GM19455 (cell line): ENCODE data around the gene NDUFA7.
A peak's percentile ranks its signal among the peaks of the same experiment; 100 is the strongest.
"Not testable (repeated sequence)": the region's sequence is repeated elsewhere in the genome, so short reads cannot be mapped to it uniquely, and the experiment has no call there.

Experiments used
- ATAC-seq: cut with Tn5 transposase; IDR thresholded peaks from one replicate; pipeline ENCODE4 v1.9.1; 2021; ENCODE audit not compliant: unreplicated experiment

The NDUFA7 gene

DNA sequence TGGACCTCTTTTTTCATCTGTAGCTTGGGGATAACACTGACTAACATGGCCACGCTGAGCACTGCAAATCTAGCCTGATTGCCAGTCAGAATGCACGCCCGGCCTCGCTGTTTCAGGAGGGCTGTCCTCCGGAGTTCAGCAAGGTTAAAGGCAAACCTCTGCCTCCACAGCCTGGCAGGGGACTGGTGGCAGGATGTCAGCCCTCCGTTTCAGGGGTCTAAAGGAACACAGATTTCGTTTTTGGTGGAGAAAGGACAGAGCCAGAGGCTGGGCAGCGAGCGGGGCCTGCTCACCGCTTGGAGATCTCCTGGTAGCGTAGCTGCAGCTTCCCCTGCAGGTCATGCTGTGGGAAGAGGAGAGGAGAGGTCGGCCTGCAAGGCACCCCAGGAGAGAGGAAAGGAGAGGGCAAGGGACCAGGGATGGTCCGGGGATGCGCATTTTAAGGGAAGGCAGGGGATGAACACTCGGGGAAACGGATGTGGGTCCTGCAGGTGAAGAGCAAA is 560 bp downstream of the NDUFA7 start:
- ATAC-seq, result peak; percentile 9

DNA sequence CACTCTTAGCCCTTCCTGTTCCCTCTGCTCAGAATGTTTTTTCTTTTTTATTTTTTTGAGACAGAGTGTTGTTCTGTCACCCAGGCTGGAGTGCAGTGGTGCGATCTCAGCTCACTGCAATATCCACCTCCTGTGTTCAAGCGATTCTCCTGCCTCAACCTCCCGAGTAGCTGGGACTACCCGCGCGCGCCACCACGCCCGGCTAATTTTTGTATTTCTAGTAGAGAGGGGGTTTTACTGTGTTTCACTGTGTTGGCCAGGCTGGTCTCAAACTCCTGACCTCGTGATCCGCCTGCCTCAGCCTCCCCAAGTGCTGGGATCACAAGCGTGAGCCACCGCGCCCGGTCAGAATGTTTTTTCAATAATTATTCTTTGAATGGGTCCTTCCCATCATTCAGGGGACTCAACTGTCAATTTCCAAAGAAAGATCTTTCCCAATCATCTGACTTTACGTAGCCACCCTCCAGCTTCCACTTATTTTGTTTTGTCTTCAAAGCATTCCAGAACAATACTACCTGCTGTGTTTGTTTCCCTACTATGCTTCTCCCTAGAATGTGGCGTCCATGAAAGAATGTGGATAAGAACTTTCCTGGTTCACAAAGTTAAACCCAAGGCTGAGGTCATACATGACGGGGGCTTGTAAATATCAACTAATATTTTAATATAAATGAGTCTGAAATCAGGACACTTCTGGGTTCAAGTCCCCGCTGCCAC is 1.2 kb downstream of the NDUFA7 start:
- ATAC-seq, result no peak

DNA sequence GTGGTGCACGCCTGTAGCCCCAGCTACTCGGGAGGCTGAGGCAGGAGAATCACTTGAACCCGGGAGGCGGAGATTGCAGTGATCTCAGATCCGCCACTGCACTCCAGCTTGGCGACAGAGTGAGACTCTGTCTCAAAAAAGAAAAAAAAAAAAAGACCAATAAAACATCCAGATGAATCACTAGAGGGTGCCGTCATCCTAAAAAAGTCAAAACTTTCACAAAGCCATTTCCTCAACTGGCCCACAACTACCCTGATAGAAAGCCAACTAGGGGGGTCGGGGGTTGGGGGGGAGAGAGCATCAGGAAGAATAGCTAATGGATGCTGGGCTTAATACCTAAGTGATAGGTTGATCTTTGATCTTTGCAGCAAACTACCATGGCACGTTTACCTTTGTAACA is 2.3 kb downstream of the NDUFA7 start:
- not testable (repeated sequence) for ATAC-seq

DNA sequence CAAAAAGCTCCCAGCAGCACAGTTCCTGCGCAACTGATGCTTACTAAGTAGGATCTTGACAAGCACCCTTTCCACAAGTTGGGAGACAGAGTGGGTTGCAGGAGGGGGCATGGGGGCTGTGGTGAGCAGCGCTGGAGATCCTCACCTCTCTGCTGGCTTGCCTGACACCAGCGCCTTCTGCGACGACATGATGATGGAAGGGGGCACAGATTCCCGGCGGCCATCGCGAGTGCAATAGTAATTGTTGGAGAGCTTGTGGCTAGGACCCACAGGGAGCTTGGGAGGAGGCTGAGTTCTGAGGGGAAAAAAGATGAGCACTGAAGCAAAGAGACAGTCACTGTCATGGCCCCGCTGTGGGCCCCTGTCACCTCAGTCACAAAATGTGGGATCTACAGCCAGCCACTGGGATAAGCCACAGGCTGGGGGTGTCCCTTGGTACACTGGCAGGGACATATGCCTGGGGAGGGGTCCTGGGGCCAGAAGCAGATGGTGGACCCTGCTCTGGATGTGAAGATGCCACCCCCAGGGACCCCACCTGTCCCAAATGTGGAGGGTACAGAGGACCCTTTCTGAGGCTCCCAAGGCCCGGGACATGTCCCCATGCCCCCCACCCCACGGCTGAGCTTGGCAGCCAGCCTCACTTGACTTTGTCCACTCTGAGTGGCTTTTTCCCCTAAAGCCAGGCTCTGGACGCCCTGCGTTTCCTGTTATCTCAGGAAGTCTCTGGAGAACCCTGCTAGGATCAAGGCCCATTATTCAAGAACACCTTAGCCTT is 4.6 kb downstream of the NDUFA7 start:
- no peak for ATAC-seq

DNA sequence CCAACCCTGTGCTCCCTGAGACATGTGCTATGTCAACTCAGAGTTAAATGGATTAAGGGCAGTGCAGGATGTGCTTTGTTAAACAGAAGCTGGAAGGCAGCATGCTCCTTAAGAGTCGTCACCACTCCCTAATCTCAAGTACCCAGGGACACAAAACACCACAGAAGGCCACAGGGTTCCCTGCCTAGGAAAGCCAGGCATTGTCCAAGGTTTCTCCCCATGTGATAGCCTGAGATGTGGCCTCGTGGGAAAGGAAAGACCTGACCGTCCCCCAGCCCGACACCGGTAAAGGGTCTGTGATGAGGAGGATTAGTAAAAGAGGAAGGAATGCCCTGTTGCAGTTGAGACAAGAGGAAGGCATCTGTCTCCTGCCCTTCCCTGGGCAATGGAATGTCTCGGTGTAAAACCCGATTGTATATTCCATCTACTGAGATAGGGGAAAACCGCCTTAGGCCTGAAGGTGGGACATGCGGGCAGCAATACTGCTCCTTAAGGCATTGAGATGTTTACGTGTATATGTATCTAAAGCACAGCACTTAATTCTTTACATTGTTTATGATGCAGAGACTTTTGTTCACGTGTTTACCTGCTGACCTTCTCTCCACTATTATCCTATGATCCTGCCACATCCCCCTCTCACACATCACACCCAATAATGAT is 6.1 kb downstream of the NDUFA7 start:
- ATAC-seq, result not testable (repeated sequence)

DNA sequence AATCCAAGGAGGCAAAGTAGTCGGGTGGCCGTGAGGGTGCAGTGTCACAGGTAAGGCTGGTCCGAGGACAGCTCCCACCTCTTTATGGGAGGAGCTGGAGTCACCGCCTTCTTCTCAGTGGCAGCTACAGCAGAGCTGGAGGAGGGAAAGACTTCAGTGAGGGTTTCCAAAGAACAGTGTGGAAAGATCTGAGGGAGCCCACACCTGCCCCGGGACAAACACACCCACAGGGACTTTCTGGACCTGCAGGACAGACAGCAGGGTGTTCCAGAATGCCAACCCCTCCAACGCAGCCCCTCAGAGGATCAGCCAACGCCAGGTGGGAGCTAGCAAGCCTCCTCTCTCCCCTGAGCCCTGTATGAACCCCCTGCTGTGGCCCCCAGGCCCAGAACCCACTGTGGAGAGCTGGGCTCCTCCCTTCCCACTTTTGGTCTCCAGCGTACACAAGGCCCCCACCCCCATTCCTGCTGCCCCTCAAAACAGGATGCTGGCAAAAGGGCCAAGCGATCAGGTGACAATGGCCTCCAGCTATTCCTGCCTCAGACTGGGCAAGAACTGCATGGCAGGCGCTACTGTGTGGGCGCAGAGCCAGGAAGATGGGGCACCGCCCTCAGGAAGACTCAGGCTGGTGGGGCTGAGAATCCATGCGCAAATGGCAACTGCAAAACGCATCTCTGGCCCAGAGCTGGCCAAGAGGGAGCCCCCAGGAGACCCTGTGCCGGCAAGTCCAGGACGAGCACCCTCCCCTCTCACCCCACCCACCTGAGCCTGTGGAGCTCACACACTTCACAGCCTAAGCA is 9.5 kb downstream of the NDUFA7 start:
- ATAC-seq, result no peak

DNA sequence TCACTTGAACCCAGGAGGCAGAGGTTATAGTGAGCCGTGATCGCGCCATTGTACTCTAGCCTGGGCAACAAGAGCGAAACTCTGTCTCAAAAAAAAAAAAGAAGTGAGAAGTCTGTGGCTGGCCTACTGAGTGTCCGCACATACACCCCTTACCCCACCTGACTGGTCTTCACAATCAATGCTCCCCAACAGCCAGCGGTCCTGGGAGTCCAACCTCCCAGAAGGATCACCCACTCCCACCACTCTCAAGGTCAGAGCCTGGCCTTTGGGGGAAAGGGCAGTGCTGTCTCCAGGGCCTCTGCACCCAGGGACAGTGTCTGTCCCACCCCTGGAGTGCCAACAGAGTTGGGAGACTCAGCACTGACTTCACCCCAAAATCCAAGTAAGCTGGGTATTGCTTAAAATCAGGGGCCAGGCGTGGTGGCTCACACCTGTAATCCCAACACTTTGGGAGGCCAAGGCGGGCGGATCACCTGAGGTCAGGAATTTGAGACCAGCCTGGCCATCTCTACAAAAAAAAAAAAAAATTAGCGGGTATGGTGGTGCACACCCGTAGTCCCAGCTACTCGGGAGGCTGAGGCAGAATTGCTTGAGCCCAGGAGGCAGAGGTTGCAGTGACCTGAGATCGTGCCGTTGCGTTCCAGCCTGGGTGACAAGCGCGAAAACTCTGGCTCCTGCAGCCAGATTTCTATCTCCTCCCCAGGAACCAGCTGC is 10.7 kb downstream of the NDUFA7 start:
- ATAC-seq, result no peak

DNA sequence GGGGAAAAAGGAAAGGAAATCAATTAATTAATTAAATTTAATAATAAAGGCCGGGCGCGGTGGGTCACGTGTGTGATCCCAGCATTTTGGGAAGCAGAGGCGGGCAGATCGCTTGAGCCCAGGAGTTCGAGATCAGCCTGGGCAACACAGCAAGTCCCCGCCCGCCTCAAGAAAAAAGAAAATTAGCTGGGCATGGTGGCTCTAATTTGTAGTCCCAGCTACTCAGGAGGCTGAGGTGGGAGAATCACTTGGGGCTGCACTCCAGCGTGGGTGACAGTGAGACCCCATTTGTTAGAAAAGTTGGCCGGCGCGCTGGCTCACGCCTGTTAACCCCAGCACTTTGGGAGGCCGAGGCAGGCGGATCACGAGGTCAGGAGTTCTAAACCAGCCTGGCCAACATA is 12.3 kb downstream of the NDUFA7 start:
- no peak for ATAC-seq

DNA sequence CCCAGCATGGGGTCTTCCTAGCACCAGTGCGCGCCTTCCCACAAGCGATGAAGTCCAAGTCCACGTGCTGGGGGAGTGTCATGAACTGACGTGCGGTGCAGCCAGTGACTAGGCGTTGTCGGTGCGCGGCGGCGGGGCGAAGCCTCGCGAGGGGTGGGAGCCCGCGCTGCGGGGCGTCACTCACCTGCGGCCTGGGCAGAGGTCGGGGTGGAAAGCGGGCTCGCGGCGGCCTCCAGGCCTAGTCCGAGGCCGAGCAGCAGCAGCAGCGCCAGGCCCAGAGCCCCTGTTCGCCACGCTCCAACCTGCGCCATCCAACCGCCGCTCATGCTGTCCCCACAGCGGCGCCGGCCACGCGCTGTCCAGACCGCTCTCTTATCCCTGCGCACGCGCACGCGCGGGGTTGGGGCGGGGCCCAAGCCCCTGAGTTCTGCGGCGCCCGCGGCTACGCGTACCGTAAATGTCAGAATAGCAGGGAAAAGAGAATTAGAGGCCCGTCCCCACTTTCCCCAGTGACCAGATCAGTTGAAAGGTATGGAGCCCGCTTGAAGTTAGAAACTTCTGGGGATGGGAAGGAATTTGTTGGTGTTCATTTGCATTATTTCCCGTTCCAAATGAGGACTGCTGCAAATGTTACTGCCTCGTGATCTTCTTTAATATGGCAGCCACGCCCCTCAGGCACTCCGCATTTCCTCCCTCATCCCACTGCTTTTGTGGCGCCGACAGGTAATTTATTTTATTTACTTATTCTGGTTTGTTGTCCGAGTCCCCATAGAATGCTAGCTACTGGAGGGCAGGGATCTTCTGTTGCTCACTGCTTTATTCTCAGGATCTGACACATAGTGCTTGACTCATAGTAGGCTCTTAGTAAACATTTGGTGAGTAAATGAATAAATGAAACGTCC is 13.0 kb downstream of the NDUFA7 start, which contains the start of gene CD320:
Gene CD320 (minus strand): TSS at position 394 of the 902 bp plus-strand sequence. CDS start 68 bp downstream, at position 326.
- ATAC-seq, result peak; percentile 83

DNA sequence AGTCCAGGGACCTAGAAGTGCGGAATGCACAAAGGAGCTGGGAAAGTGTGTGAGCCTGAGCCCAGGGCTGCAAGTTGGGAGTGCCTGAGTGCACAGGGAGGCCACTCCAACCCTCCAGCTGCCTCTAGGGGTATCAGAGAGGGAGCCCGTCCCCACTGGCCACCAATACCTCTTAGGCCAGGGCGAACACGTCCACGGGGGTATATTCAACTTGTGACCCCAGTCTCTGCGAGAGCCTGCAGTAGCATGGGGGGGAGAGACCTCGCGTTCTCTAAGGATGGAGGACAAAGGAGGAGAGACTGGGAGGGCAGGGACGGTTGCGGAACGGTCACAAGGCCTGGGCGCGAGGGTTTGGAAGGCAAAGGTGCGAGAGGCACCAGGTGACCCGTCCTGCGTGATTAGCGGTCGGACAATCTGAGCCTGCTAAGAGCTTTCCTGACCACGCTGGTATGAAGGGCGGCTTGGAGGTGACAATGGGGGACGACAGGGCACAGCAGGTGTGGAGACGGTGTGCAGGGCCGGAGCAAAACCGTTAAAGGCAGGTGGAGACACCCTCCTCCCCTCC is 13.7 kb downstream of the NDUFA7 start:
- peak; percentile 13 for ATAC-seq

DNA sequence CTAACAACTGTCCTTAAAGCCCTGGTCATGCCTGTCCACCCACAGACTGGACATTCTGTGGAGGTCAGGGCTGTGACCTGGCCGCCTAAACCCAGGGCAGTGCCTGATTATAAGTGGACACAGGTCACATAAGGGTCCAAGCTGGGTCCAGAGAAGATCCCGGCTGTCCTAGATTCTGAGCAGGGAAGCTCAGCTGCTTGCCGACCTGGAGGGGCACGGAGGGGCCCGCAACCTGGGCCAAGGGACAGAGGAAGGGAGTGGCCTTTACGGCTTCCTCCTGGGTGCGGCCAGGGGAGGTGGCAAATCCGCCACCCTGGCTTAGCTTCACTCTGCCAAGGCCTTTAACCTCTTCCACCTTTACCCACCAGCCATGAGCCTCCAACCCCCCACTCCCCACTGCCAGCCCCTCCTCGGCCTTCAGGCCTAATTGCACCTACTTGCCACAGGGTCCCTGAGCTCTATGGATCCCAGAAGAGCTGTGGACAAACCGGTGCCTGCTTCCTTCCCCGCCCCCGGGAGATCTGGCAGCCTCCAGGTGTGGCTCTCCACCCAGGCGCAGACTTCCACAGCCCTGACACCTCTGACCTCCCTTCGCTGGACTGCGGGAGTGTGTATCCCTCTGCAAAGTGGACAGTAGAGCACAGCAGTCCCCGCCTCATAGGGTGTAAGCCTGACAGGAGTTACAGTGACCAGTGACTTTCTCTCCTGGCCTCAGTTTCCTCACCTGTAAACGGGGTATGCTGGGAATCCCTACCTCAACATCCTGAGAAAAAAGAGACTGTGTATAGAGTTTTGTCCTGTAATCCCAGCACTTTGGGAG is 14.7 kb downstream of the NDUFA7 start:
- ATAC-seq, result no peak

DNA sequence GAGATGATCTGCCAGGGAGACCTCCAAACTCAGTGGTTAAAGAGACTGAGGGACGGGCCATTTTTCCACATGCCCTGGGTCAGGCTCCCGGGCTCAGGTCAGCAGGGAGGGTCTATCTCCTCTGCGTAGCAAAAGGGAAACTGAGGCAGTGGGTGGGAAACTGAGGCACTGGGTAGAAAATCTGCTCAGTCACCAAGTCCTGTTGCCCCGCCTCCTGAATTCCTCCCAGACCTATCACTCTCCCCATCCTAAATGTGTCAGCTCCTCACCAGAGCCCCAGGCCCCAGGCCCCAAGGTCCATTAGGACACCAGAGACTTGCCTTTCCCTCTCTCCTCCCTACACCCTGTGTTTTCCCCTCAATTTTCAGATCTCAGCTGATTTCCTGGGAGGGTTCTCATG is 15.4 kb downstream of the NDUFA7 start:
- ATAC-seq, result no peak

DNA sequence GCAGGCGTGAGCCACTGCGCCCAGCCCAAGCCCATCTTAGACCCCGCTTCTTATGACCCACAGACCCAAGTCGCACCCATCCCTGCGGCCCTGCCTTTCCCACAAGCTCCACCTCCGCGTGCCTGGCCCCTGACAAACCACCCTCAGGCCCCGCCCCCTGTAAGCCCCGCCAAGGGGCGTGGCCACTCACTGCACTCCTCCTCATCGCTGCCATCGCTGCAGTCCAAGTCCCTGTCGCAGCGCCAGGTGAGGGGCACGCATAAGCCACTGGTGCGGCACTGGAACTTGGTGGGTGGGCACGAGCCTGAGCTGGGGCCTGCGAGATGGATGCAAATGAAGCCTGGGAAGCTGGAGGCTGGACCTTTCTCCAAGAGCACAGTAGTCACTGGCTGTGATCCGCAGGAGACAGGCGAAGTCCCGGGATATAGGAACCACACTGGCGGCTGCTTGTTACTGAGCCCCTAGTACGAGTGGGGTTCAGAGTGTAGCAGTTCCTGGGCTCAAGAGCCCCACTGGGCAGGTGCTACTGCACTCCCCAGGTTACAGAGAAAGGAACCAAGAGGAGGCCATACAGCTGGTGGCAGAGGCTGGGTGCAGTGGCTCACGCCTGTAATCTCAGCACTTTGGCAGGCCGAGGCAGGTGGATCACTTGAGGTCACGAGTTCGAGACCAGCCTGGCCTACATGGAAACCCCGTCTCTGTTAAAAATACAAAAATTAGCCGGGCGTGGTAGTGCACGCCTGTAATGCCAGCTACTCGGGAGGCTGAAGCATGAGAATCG is 16.1 kb downstream of the NDUFA7 start:
- no peak for ATAC-seq

DNA sequence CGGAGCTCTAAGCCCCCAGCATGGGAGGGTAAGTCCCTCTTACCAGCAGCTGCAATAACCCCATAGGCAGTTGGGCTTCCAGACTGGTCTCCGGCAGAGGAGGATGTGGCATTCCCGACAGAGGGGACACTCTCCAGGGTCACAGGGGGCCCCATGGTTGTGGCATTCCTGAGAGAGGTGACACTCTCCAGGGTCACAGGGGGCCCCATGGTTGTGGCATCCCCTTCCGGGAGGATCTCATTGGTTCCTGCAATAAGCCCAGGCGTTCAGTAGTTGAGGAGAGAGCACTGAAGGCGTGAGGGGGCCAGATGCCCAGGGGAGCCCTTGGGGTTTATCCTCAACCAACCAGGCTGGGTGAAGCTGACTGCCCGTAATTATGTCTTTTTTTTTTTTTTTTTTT is 18.4 kb downstream of the NDUFA7 start:
- ATAC-seq, result no peak

DNA sequence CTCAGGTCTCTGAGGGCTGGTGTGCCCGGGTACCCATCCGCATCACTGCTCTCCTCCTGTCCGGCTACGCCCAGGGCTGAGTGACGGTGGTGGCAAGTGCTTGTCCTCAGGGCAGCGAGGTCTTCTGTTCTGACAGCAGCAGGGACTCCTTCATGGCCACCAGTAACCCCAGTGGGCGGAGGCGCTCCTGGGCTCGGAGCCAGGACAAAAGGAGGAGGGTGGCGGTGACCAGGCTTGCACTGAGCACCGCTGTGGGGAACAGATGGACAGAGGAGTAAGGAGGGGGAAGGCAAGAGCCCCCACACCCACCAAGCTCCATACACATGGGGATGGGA is 18.9 kb downstream of the NDUFA7 start:
- ATAC-seq, result no peak

DNA sequence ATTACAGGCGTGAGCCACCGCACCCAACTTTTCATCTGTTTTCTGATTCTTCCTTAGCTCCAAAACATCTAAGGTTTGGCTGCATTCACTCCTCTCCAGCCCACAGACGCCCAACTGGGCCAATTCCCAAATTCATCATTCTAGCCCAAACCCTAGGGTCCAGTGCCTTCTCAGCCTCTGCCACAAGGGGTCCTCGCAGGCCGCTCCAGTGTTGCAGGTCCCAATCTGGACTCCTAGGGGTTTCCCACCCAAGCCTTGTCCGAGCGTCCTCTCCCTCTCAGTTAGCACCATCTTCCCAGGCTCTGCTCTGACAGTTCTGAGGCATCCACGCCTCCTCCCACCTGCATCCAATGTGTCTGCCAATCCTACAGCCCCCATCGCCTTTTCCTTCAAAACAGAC is 29.8 kb downstream of the NDUFA7 start:
- ATAC-seq, result not testable (repeated sequence)

DNA sequence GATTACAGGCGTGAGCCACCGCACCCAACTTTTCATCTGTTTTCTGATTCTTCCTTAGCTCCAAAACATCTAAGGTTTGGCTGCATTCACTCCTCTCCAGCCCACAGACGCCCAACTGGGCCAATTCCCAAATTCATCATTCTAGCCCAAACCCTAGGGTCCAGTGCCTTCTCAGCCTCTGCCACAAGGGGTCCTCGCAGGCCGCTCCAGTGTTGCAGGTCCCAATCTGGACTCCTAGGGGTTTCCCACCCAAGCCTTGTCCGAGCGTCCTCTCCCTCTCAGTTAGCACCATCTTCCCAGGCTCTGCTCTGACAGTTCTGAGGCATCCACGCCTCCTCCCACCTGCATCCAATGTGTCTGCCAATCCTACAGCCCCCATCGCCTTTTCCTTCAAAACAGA is 44.7 kb downstream of the NDUFA7 start:
- ATAC-seq, result not testable (repeated sequence)
